GM18870 (cell line): ENCODE measurements around the gene RTN1.
"Not testable (repeated sequence)": the region's sequence is repeated elsewhere in the genome, so short reads cannot be mapped to it uniquely, and the experiment has no call there.

Experiments
- ATAC-seq: cut with Tn5 transposase; IDR thresholded peaks from one replicate; pipeline ENCODE4 v1.9.1; 2021; ENCODE audit warnings: moderate library complexity; ENCODE audit not compliant: unreplicated experiment

The RTN1 gene

GRCh38 chr14:59707778-59708561, 162.6 kb downstream of the RTN1 start:
- no peak for ATAC-seq

- no peak for ATAC-seq
Observed at GRCh38 chr14:59705866-59706265, 164.7 kb downstream of the RTN1 start.

- no peak for ATAC-seq
Observed at GRCh38 chr14:59705245-59705644, 165.3 kb downstream of the RTN1 start.

- no peak for ATAC-seq
Observed at GRCh38 chr14:59704054-59704645, 166.4 kb downstream of the RTN1 start.

DNA sequence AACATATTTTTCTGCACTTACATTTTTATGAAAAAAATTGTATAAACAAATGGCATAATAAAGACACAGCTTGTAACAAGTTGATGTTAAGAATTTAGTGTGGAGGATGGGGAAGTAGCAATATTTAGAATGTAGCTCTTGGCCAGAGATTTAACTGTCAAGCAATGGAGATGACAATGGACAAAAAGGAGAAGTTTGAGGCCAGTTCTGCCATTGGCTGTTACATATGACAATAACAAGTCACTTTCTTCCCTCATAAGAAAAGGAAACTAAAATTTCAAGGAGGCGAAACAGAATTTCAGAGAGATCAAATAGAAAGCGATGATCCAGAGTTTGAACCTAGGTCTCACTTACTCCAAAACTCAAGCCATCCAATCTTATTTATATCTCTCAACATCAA, 171.1 kb downstream of the RTN1 start:
- ATAC-seq: no peak

DNA sequence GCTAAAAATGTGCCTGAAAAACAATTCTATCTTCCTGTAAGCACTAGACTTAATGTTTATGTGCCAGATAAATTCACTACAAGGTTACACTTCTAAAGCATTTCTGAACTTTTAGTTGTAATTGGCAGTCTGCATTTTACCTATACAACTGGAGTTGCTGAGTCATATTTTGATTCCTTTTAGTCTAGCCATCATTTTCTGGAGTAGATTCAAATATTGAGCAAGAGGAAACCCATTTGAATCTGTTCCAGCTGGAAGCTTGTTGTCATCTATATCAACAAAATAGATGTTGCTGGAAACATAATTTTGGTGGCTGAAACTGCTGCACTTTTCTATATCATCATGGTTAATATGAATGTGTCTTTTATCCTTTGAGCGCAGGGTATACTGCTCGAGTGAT, 171.8 kb downstream of the RTN1 start:
- ATAC-seq: no peak

DNA sequence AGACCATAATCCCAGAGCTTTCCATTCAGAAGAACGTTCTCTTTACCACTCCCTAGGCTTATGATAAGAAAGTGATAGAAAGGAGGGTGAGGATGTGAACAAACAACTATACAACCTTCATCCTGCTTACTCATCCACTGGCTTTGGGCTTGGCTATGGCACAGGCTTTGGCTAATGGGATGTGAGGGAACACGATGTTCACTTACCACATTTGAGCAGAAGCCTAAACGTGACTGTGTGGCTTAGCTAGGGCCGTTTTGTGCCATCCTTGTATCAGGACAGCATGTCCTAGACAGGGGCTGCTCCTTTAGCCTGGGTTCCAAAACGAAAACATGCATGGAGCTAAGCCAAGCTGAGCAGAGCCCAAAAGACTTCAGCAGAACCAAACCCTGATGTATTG, 175.4 kb downstream of the RTN1 start:
- no peak for ATAC-seq

DNA sequence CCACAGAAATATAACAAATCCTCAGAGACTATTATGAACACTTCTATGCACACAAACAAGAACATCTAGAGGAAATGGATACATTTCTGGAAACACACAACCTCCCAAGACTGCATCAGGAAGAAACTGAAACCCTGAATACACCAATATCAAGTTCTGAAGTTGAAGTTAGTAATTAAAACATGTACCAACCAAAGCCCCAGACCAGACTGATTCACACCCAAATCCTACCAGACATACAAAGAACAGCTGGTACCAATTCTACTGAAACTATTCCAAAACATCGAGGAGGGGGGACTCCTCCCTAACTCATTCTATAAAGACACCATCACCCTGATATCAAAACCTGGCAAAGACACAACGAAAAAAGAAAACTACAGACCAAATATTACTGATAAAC, 179.3 kb downstream of the RTN1 start:
- no peak for ATAC-seq

DNA sequence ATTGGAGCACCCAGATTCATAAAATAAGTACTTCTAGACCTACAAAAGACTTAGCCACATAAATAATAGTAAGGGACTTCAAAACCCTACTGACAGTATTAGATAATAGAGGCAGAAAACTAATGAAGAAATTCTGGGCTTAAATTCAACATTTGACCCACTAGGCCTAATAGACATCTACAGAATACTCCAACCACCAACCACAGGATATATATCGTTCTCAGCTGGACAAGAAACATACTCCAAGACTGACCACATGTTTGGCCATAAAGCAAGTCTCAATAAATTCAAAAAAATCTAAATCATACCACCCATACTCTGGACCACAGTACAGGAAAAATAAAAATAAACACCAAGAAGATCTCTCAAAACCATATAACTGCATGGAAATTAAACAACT, 180.2 kb downstream of the RTN1 start:
- ATAC-seq: no peak

- peak; percentile 95 for ATAC-seq
Observed at GRCh38 chr14:59688224-59689170, 182.1 kb downstream of the RTN1 start.

- ATAC-seq: no peak
Observed at GRCh38 chr14:59687663-59688062, 182.9 kb downstream of the RTN1 start.

DNA sequence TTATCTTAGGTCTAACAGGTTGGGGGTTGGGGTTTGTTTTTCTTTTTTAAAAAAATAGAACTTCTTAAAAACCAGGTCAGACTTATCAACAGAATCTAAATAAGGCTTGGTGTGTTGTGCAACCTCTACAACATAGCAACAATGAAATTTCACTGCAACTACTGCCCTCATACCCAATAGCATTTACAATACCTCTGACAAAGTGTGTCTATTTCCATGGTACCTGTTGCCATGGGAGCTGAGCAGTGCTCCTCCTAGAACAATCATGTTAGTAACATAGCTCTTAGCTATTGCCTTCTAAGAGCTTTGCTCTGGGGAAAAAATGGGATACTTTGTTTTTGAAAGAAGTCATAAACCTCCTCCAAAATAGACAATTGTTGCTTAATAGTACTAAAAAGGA, 190.7 kb downstream of the RTN1 start:
- ATAC-seq: no peak

GRCh38 chr14:59678352-59678751, 192.2 kb downstream of the RTN1 start:
- no peak for ATAC-seq

DNA sequence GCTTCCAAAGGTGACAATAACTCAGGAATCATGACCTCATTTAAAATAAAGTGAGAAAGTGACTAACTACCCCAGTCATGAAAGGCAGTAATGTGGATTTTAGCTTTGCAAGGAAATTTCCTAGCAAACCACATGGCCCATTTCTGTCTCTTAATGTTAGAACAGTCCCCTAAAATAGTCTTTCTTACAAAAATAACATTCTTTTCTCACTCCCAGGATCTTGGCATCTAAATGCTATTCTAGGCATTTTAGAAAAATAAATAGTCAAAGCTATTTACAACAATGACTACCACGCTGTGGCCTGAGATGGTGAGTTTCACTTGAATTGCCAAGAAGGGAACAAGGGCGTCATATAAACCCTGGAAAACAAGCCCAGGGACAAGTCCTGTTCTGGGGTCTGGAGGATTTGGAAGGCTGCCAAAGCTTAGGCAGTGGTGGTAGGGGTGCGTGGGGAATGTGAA, 192.8 kb downstream of the RTN1 start:
- no peak for ATAC-seq

DNA sequence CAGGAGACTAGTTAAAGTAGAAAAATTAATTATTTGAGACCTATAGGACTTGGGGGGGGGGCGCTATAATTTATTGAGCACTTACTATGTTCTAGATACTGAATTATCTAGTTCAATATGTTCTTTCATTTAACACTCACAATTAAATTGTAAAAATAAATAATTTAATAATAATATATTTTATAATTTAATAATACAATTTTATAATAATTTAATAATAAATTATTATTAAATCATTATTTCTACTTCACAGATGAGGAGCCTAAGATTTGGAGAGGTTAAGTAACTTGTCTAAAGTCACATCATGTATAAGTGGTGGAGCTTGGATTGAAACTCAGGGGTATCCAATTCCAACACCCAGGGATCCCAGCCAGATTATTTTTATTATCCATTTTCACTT, 195.2 kb downstream of the RTN1 start:
- ATAC-seq: no peak

GRCh38 chr14:59664741-59665140, 205.8 kb downstream of the RTN1 start:
- no peak for ATAC-seq

- no peak for ATAC-seq
Observed at GRCh38 chr14:59657769-59658168, 212.8 kb downstream of the RTN1 start.

DNA sequence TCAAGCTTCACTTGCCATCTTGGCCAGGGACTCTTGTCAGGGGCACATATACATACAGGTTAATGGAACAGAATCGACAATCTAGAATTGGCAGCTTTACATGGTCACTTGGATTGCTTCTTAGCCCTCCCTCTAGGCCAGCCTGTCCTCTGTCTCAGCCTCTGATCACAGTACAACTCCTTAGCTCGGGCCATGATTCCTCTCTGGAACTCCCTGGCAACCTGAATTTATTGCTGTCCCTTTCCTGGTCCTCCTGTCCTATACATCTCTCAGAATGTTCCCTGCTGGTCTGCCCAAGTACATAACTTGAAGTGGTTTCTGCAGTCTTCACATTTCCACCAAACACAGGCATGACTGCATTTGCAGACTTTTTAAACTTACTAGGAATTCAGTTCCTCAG, 214.1 kb downstream of the RTN1 start:
- no peak for ATAC-seq

GRCh38 chr14:59654131-59654530, 216.4 kb downstream of the RTN1 start:
- not testable (repeated sequence) for ATAC-seq

- ATAC-seq: not testable (repeated sequence)
Observed at GRCh38 chr14:59646832-59647231, 223.7 kb downstream of the RTN1 start.

GRCh38 chr14:59638885-59639284, 231.7 kb downstream of the RTN1 start:
- peak; percentile 90 for ATAC-seq
